Right lobe of liver (tissue), 6 donors: ENCODE results near the gene TRAPPC3. TPM values are rescaled to one million over a fixed set of nuclear protein-coding genes. Genes with fewer than 3 reads are reported as not detected.
A peak's percentile ranks its signal among the peaks of the same experiment; 100 is the strongest.

ENCODE experiments used
- ATAC-seq, 4 donors: fragments of 200-7000 bp; cut with Tn5 transposase; one replicate each; pipeline ENCODE4 v1.9.1; 2020; ENCODE audit warnings: mild to moderate bottlenecking in 4 of 4, moderate library complexity in 4 of 4
- DNase-seq, 3 donors: peaks; one replicate each; pipeline ENCODE4 v3.0.0-alpha.2; 2020
- H3K27ac ChIP-seq, 3 donors: fragments of 200-600 bp; one replicate each; pipeline ENCODE4 v1.8.0; 2022
- H3K27me3 ChIP-seq, 2 donors: fragments of 200-600 bp; one replicate each; pipeline ENCODE4 v1.8.0; 2022
- H3K36me3 ChIP-seq, 4 donors: fragments of 200-600 bp; sonication (generic) in 1 of 4; one replicate each; pipeline versions ENCODE4 v1.5.1 to v1.8.0; 2017 to 2022; ENCODE audit warnings: control low read depth in 1 of 4
- H3K4me1 ChIP-seq, 4 donors: fragments of 200-600 bp; sonication (generic) in 1 of 4; one replicate each; pipeline versions ENCODE4 v1.5.1 to v1.8.0; 2017 to 2022; ENCODE audit warnings: control low read depth in 1 of 4
- H3K4me3 ChIP-seq, 3 donors: fragments of 200-600 bp; one replicate each; pipeline ENCODE4 v1.8.0; 2022
- H3K9me3 ChIP-seq, 4 donors: fragments of 200-600 bp; sonication (generic) in 1 of 4; one replicate each; pipeline versions ENCODE4 v1.5.1 to v1.8.0; 2017 to 2022; ENCODE audit warnings: control low read depth in 1 of 4
- CTCF ChIP-seq, 4 donors: fragments of 200-600 bp in 3 of 4; fragments of 450-650 bp in 1 of 4; IDR thresholded peaks; one replicate each; pipeline versions ENCODE4 v1.5.1 to v1.8.0; 2016 to 2022; ENCODE audit warnings: antibody characterized with exemption in 4 of 4, mild to moderate bottlenecking in 2 of 4
- POLR2A ChIP-seq: fragments of 450-650 bp; IDR thresholded peaks from one replicate; pipeline ENCODE4 v1.6.1; 2017; ENCODE audit warnings: antibody characterized with exemption, mild to moderate bottlenecking
- WGBS: methylation state at CpG from one replicate; pipeline ENCODE4 v1.1.6; 2018; ENCODE audit warnings: low coverage, low lambda C conversion rate; ENCODE audit not compliant: insufficient coverage; ENCODE audit errors: missing lambda C conversion rate; 5-methylcytosine and 5-hydroxymethylcytosine counted together
- intact Hi-C, 2 donors: fragments of 100-400 bp; cut with DNase I; formaldehyde crosslinking; loops; one replicate each; pipeline versions ENCODE4 v1.11.2 to v1.14.1; 2022
- total RNA-seq, 6 experiments: library from RNA; depleted of rRNA in 2 of 6; stranded (reverse); fragments of >200 nt in 2 of 6; fragmentation: NEBNext Ultra II Directional in 3 of 6; extraction: Animal tissue kit (Norgen Biotek cat#: 25700) in 3 of 6; gene quantifications; one replicate each; pipeline versions ENCODE4 v1.1.0 to v1.2.4, GENCODE V29; 2016 to 2023
- donor health status: DM: no; HTN: yes; CAD: no.
- donor health status: DM: no; HTN: no; CAD: no.
- donor health status: DM: no; HTN: no; CAD: no.
- donor health status: DM: no; HTN: yes; CAD: no.
- donor health status: DM: no; HTN: yes; CAD: no.

TRAPPC3 gene
- total RNA-seq, 6 experiments from 2014 or later: 26.0 to 52.4 (median 30.9) TPM

- intact Hi-C loops: no loop called here
- H3K27me3 ChIP-seq: no peaks in the 10 kb centered on the region
- peaks cover 0 to 14% (median 5%) of the 10 kb centered on the region in 4 donors for H3K4me1 ChIP-seq
- H3K9me3 ChIP-seq: no peaks in the 10 kb centered on the region
- H3K4me3 ChIP-seq: no peak overlapping the region
- 100% methylated on average over 1 of the region's 2 CpGs for WGBS
- DNase-seq (no peak), ATAC-seq (no peak)
- TF ChIP-seq POLR2A (no peak), CTCF (IDR thresholded peaks at IDR 0.05) (no peak)
- no peak overlapping the region for H3K27ac ChIP-seq
- peaks cover 0 to 6% (median 3%) of the 10 kb centered on the region in 4 donors for H3K36me3 ChIP-seq
Observed at GRCh38 chr1:36144413-36144812, 4.9 kb downstream of the TRAPPC3 start.

DNA sequence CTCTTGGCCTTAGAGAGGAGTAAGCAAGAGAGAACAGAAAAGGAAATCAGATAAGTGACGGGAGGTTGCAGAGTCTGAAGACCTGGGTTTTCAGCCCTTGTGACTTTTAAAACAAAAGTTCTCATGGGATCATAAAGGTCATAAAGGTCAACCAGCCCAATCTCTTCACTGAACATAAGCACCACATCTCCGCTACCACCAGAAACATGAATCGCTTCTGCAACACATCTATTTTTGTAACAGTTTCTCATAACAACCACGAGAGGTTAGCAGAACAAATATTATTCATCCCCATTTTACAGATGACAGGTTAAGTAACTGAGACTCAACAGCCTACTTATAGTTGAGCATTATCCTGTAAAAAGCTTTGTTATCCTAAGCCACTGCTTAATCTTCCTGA lies 5.9 kb downstream of the TRAPPC3 start:
- no peak for DNase-seq
- Histone ChIP-seq H3K36me3 (peaks cover 1 to 13% (median 5%) of the 10 kb centered on the region in 4 donors), H3K4me3 (no peak overlapping the region), H3K27me3 (no peaks in the 10 kb centered on the region), H3K4me1 (peaks cover 0 to 11% (median 5%) of the 10 kb centered on the region in 4 donors), H3K9me3 (no peaks in the 10 kb centered on the region), H3K27ac (no peak overlapping the region)
- intact Hi-C loops: no loop called here
- 95% methylated on average over 4 of the region's 4 CpGs for WGBS
- ATAC-seq: no peak
- TF ChIP-seq CTCF (IDR thresholded peaks at IDR 0.05) (no peak), POLR2A (no peak)

DNA sequence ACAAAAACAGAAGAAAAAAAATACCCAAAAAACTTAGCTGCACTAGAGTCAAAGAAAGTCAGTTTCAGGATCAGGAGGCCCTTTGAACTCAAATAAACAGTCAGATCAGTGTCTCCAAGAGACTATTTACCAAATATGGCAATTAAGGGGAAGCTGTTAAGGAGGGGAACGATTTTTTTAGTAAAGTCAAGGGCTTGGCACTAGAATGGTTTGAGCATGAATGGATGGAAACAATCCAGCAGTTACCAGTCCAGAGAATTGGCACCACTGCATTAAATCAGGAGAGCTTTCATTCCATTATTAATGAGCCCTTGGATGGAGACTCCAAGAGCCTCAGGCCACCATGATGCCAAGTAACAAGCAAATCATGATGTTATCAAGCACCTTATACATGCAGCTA lies 7.2 kb downstream of the TRAPPC3 start:
- Histone ChIP-seq H3K4me1 (no peaks in the 10 kb centered on the region), H3K36me3 (peaks cover 6 to 26% (median 10%) of the 10 kb centered on the region in 4 donors), H3K4me3 (no peak overlapping the region), H3K27ac (no peak overlapping the region), H3K27me3 (no peaks in the 10 kb centered on the region), H3K9me3 (no peaks in the 10 kb centered on the region)
- DNase-seq (no peak), ATAC-seq (peak in 2 of 4 donors; percentile 22 to 49)
- WGBS: 31% methylated on average over 1 of the region's 1 CpG
- TF ChIP-seq POLR2A (no peak), CTCF (IDR thresholded peaks at IDR 0.05) (no peak)
- intact Hi-C loops: no loop called here

- intact Hi-C loops: no loop called here
- Histone ChIP-seq H3K4me3 (no peak overlapping the region), H3K9me3 (no peaks in the 10 kb centered on the region), H3K36me3 (peaks cover 6 to 33% (median 10%) of the 10 kb centered on the region in 4 donors), H3K27ac (no peak overlapping the region), H3K27me3 (no peaks in the 10 kb centered on the region), H3K4me1 (no peaks in the 10 kb centered on the region)
- 83% methylated on average over 5 of the region's 5 CpGs for WGBS
- DNase-seq: no peak
- TF ChIP-seq POLR2A (no peak), CTCF (IDR thresholded peaks at IDR 0.05) (no peak)
- no peak for ATAC-seq
Observed at GRCh38 chr1:36139521-36139920, 9.8 kb downstream of the TRAPPC3 start.

DNA sequence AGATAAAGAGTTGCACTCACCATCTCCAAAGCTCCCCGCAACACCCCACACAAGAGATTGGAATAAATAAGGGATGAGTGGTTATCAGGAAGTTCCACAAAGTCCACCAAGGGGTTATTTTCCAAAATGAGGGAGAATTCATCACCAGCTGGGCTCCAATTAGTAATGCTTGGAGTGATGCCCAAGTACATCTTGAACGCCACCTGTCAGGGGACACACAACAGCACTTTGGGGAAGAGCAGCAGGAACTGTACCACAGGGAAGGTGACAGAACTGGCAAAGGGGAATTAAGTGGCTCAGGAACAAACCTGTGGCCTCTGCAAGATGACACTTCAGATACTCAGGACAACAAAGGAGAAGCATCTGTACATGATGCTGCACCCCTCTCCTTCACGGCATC lies 11.5 kb downstream of the TRAPPC3 start:
- no peaks in the 10 kb centered on the region for H3K4me1 ChIP-seq

More for the DNA sequence above, 11.5 kb downstream of the TRAPPC3 start:
- Histone ChIP-seq H3K9me3 (no peaks in the 10 kb centered on the region), H3K27ac (no peak overlapping the region), H3K36me3 (peaks cover 6 to 33% (median 10%) of the 10 kb centered on the region in 4 donors), H3K27me3 (no peaks in the 10 kb centered on the region), H3K4me3 (no peak overlapping the region)
- DNase-seq (no peak), ATAC-seq (no peak)
- no peak for TF ChIP-seq POLR2A
- TF ChIP-seq CTCF (IDR thresholded peaks at IDR 0.05): no peak
- intact Hi-C loops: no loop called here
- WGBS: 100% methylated on average over 3 of the region's 3 CpGs
